Neural cell (in vitro differentiated cells): ENCODE results near the gene UBE4B. TPM values are rescaled to one million over a fixed set of nuclear protein-coding genes. Genes with fewer than 3 reads are reported as not detected.

Experiments used
- H2AFZ ChIP-seq: fragments of 200-600, 300-800 bp; sonication (generic), shearing (Covaris generic); 2 replicates; pipeline ENCODE4 v1.6.0; 2014; ENCODE audit warnings: low read depth, mild to moderate bottlenecking, antibody characterized with exemption, low read length, moderate library complexity
- H3F3A ChIP-seq: fragments of 200-600 bp; shearing (Covaris generic); 2 replicates; pipeline ENCODE4 v1.6.1; 2016; ENCODE audit warnings: mild to moderate bottlenecking, moderate library complexity, mixed read lengths, antibody characterized with exemption, low read length; ENCODE audit not compliant: insufficient read depth, poor library complexity, severe bottlenecking
- H3K27ac ChIP-seq: fragments of 200-600, 300-800 bp; sonication (generic), shearing (Covaris generic); 2 replicates; pipeline ENCODE4 v1.5.1; 2014; ENCODE audit warnings: mild to moderate bottlenecking, low read length, moderate library complexity
- H3K27me3 ChIP-seq: fragments of 300-800, 200-600 bp; sonication (generic), shearing (Covaris generic); 2 replicates; pipeline ENCODE4 v1.6.0; 2014; ENCODE audit warnings: mild to moderate bottlenecking, low read depth, low read length, moderate library complexity; ENCODE audit not compliant: insufficient read depth
- H3K36me3 ChIP-seq: fragments of 300-800, 200-600 bp; sonication (generic), shearing (Covaris generic); 2 replicates; pipeline ENCODE4 v1.5.1; 2014; ENCODE audit warnings: mild to moderate bottlenecking, antibody characterized with exemption, low read length, moderate library complexity; ENCODE audit not compliant: insufficient read depth
- H3K4me2 ChIP-seq: fragments of 300-800, 200-600 bp; sonication (generic), shearing (Covaris generic); 2 replicates; pipeline ENCODE4 v1.6.0; 2014; ENCODE audit warnings: mild to moderate bottlenecking, low read length
- H3K4me3 ChIP-seq: fragments of 300-800, 200-600 bp; sonication (generic), shearing (Covaris generic); 2 replicates; pipeline ENCODE4 v1.5.1; 2014; ENCODE audit warnings: mild to moderate bottlenecking, low read length, moderate library complexity
- H3K79me2 ChIP-seq: fragments of 200-600 bp; shearing (Covaris generic); replicated peaks from 2 replicates; pipeline ENCODE4 v1.6.0; 2014; ENCODE audit warnings: mild to moderate bottlenecking, low read length, moderate library complexity; ENCODE audit not compliant: insufficient read depth
- H3K9ac ChIP-seq: fragments of 300-800, 200-600 bp; sonication (generic), shearing (Covaris generic); 2 replicates; pipeline ENCODE4 v1.6.1; 2016; ENCODE audit warnings: mild to moderate bottlenecking, low read length, mixed read lengths
- H3K9me2 ChIP-seq: fragments of 200-600 bp; shearing (Covaris generic); 2 replicates; pipeline ENCODE4 v1.6.1; 2016; ENCODE audit warnings: mild to moderate bottlenecking, low read length, mixed read lengths; ENCODE audit not compliant: insufficient read depth
- H3K9me3 ChIP-seq: fragments of 200-600, 300-800 bp; sonication (generic), shearing (Covaris generic); 2 replicates; pipeline ENCODE4 v1.6.1; 2016; ENCODE audit warnings: mild to moderate bottlenecking, mixed run types, low read length, moderate library complexity, mixed read lengths
- H4K20me1 ChIP-seq: fragments of 200-600 bp; shearing (Covaris generic); 2 replicates; pipeline ENCODE4 v1.6.1; 2016; ENCODE audit warnings: mild to moderate bottlenecking, mixed run types; ENCODE audit not compliant: insufficient read depth
- EP300 ChIP-seq: fragments of 450-650 bp; conservative IDR thresholded peaks from 2 replicates; pipeline ENCODE4 v1.6.1; 2014; ENCODE audit warnings: antibody characterized with exemption, mild to moderate bottlenecking, moderate library complexity; ENCODE audit not compliant: poor library complexity, severe bottlenecking
- EZH2 ChIP-seq: fragments of 200-600, 300-800 bp; shearing (Covaris generic), sonication (generic); IDR thresholded peaks from 2 replicates; pipeline ENCODE4 v1.6.1; 2014; ENCODE audit warnings: antibody characterized with exemption, low read length, borderline replicate concordance, mild to moderate bottlenecking; ENCODE audit not compliant: insufficient read depth, poor library complexity, severe bottlenecking
- MXI1 ChIP-seq: fragments of 450-650 bp; conservative IDR thresholded peaks from 2 replicates; pipeline ENCODE4 v1.6.1; 2014; ENCODE audit warnings: antibody characterized with exemption, mild to moderate bottlenecking; ENCODE audit not compliant: poor library complexity, severe bottlenecking
- POLR2AphosphoS5 ChIP-seq: IDR thresholded peaks from 2 replicates; pipeline ENCODE4 v1.6.1; 2012
- RAD21 ChIP-seq: fragments of 450-650 bp; conservative IDR thresholded peaks from 2 replicates; pipeline ENCODE4 v1.6.1; 2014; ENCODE audit warnings: antibody characterized with exemption, mild to moderate bottlenecking, moderate library complexity
- SMC3 ChIP-seq: fragments of 450-650 bp; conservative IDR thresholded peaks from 2 replicates; pipeline ENCODE4 v1.6.1; 2014; ENCODE audit warnings: antibody characterized with exemption, mild to moderate bottlenecking, moderate library complexity; ENCODE audit not compliant: poor library complexity
- TAF1 ChIP-seq: IDR thresholded peaks from 2 replicates; pipeline ENCODE4 v1.6.1; 2012; ENCODE audit warnings: low read depth
- polyA plus RNA-seq: library from polyadenylated mRNA; depleted of rRNA; stranded (reverse); fragments of >200 nt; gene quantifications from 2 replicates; pipeline ENCODE4 v1.2.3, GENCODE V29; 2014
- TF ChIP-seq, protein P1 (sequence below): fragments of 450-650 bp; IDR thresholded peaks from 2 replicates; pipeline ENCODE4 v1.5.1; 2014; ENCODE audit warnings: antibody characterized with exemption, mild to moderate bottlenecking, moderate library complexity; ENCODE audit not compliant: poor library complexity, severe bottlenecking
- TF ChIP-seq, protein P2 (sequence below): IDR thresholded peaks from 2 replicates; pipeline ENCODE4 v1.6.1; 2012; ENCODE audit warnings: borderline replicate concordance

Gene UBE4B
- polyA plus RNA-seq, 1 donor from 2014 or later = 28.9 TPM

DNA sequence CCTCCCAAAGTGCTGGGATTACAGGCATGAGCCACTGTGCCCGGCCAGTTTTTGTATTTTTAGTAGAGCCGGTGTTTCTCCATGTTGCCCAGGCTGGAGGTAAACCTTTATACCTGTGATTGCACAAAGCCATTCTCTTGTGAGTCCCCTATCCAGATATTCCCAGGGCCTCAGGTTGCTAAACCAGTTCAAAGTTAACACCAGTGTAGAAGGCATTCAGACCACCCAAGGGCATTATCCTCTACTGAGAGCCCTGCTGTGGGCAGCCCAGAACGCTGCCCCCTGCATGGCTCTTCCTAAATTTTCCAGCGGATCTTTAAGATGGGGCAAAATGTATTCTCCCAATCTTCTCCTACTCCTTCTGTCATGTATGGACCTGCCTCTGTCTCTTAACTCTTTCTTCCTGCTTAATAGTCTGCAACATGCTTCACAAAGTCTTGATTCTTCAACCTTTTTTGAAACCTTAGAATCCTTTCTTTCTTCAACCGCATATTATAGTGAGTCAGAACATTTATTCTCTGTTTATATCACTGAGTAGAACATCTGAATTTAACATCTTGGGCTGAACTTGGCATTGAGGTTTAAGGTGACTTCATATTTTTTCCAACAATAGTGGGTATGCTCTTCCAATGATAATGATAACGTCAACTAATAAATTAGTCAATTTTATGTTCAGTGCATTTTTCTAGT is 36.0 kb downstream of the UBE4B start:
- H3K36me3 ChIP-seq = no peaks in the 10 kb centered on the region
- peaks cover 3% of the 10 kb centered on the region for H3K79me2 ChIP-seq
- no peaks in the 10 kb centered on the region for H3K9me3 ChIP-seq
- no peaks in the 10 kb centered on the region for H4K20me1 ChIP-seq
- H3K9me2 ChIP-seq = no peaks in the 10 kb centered on the region
- H3K27ac ChIP-seq = no peak overlapping the region
- H3K4me2 ChIP-seq = no peak overlapping the region
- H3K4me3 ChIP-seq = no peak overlapping the region
- TF ChIP-seq EZH2 (no peak), TAF1 (no peak), RAD21 (no peak), EP300 (no peak), MXI1 (no peak), POLR2AphosphoS5 (no peak), SMC3 (no peak)
- TF ChIP-seq, protein P1, sequence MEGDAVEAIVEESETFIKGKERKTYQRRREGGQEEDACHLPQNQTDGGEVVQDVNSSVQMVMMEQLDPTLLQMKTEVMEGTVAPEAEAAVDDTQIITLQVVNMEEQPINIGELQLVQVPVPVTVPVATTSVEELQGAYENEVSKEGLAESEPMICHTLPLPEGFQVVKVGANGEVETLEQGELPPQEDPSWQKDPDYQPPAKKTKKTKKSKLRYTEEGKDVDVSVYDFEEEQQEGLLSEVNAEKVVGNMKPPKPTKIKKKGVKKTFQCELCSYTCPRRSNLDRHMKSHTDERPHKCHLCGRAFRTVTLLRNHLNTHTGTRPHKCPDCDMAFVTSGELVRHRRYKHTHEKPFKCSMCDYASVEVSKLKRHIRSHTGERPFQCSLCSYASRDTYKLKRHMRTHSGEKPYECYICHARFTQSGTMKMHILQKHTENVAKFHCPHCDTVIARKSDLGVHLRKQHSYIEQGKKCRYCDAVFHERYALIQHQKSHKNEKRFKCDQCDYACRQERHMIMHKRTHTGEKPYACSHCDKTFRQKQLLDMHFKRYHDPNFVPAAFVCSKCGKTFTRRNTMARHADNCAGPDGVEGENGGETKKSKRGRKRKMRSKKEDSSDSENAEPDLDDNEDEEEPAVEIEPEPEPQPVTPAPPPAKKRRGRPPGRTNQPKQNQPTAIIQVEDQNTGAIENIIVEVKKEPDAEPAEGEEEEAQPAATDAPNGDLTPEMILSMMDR = no peak
- TF ChIP-seq, protein P2, sequence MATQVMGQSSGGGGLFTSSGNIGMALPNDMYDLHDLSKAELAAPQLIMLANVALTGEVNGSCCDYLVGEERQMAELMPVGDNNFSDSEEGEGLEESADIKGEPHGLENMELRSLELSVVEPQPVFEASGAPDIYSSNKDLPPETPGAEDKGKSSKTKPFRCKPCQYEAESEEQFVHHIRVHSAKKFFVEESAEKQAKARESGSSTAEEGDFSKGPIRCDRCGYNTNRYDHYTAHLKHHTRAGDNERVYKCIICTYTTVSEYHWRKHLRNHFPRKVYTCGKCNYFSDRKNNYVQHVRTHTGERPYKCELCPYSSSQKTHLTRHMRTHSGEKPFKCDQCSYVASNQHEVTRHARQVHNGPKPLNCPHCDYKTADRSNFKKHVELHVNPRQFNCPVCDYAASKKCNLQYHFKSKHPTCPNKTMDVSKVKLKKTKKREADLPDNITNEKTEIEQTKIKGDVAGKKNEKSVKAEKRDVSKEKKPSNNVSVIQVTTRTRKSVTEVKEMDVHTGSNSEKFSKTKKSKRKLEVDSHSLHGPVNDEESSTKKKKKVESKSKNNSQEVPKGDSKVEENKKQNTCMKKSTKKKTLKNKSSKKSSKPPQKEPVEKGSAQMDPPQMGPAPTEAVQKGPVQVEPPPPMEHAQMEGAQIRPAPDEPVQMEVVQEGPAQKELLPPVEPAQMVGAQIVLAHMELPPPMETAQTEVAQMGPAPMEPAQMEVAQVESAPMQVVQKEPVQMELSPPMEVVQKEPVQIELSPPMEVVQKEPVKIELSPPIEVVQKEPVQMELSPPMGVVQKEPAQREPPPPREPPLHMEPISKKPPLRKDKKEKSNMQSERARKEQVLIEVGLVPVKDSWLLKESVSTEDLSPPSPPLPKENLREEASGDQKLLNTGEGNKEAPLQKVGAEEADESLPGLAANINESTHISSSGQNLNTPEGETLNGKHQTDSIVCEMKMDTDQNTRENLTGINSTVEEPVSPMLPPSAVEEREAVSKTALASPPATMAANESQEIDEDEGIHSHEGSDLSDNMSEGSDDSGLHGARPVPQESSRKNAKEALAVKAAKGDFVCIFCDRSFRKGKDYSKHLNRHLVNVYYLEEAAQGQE = no peak
- H2AFZ ChIP-seq = no peak overlapping the region
- H3K27me3 ChIP-seq = no peaks in the 10 kb centered on the region
- H3F3A ChIP-seq = no peaks in the 10 kb centered on the region
- no peak overlapping the region for H3K9ac ChIP-seq

DNA sequence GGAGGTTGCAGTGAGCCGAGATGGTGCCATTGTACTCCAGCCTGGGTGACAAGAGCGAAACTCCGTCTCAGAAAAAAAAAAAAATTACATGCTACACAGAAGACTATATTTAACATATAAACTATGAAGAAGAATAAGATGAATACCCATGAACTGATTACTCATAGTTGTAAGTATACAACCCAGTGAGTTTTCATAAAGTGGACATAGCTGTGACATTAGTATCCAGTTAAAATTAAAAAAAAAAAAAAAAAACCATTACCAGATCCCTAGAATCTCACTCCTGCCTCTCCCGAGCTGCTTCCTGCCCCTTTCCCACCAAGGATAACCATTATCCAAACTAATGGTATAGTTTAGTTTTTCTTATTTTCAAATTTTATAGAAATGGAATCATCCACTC is 37.4 kb downstream of the UBE4B start:
- no peak overlapping the region for H3K4me3 ChIP-seq
- H3K4me2 ChIP-seq = no peak overlapping the region
- H3K9ac ChIP-seq = no peak overlapping the region
- no peak overlapping the region for H2AFZ ChIP-seq
- no peak overlapping the region for H3K27ac ChIP-seq
- no peaks in the 10 kb centered on the region for H3F3A ChIP-seq
- H3K27me3 ChIP-seq = no peaks in the 10 kb centered on the region
- peaks cover 3% of the 10 kb centered on the region for H3K79me2 ChIP-seq
- no peaks in the 10 kb centered on the region for H3K9me3 ChIP-seq
- TF ChIP-seq RAD21 (no peak), EZH2 (no peak), EP300 (no peak), SMC3 (no peak), MXI1 (no peak)
- TF ChIP-seq, protein P2 = no peak
- H3K9me2 ChIP-seq = no peaks in the 10 kb centered on the region
- H3K36me3 ChIP-seq = no peaks in the 10 kb centered on the region
- H4K20me1 ChIP-seq = no peaks in the 10 kb centered on the region
